Activated CD8-positive, alpha-beta memory T cell treated with anti-CD3 and anti-CD28 coated beads, Interleukin-2, amount 50 U/mL, for 24 hours (primary cell): ENCODE data around the gene ZBTB25.
"Not testable (repeated sequence)": the region's sequence is repeated elsewhere in the genome, so short reads cannot be mapped to it uniquely, and the experiment has no call there.

Source experiments
- DNase-seq: peaks from one replicate; pipeline ENCODE4 v3.0.0-alpha.2; 2020; ENCODE audit errors: extremely low read depth

ZBTB25 gene

GRCh38 chr14:64503434-64504309, at the start of gene ZBTB25:
ZBTB25 (minus strand) TSS chr14:64503838; CDS start chr14:64490533, 13,305 bp downstream.
- peak; percentile 86 for DNase-seq

- no peak for DNase-seq
Observed at GRCh38 chr14:64550621-64551333, 47.1 kb upstream of the ZBTB25 start.

- DNase-seq, result no peak
Observed at GRCh38 chr14:64549791-64550620, 46.4 kb upstream of the ZBTB25 start, which contains the start of gene PPP1R36. PPP1R36 (plus strand) TSS chr14:64549961; CDS start chr14:64549998, 37 bp downstream.

- no peak for DNase-seq
Observed at GRCh38 chr14:64549016-64549415, 45.4 kb upstream of the ZBTB25 start.

- no peak for DNase-seq
Observed at GRCh38 chr14:64544607-64545312, 41.1 kb upstream of the ZBTB25 start.

- no peak for DNase-seq
Observed at GRCh38 chr14:64542836-64543201, 39.2 kb upstream of the ZBTB25 start.

GRCh38 chr14:64541972-64542835, 38.6 kb upstream of the ZBTB25 start:
- no peak for DNase-seq

GRCh38 chr14:64541261-64541971, 37.8 kb upstream of the ZBTB25 start:
- no peak for DNase-seq

- peak; percentile 90 for DNase-seq
Observed at GRCh38 chr14:64540208-64541202, 36.9 kb upstream of the ZBTB25 start, which contains the start of gene HSPA2. HSPA2 (plus strand) TSS chr14:64540741; CDS start chr14:64540850, 109 bp downstream.

GRCh38 chr14:64536488-64537245, 33.0 kb upstream of the ZBTB25 start:
- no peak for DNase-seq

GRCh38 chr14:64531567-64531966, 27.9 kb upstream of the ZBTB25 start:
- no peak for DNase-seq

GRCh38 chr14:64525354-64525753, 21.7 kb upstream of the ZBTB25 start:
- no peak for DNase-seq

GRCh38 chr14:64522591-64523355, 19.1 kb upstream of the ZBTB25 start:
- DNase-seq, result no peak

- no peak for DNase-seq
Observed at GRCh38 chr14:64520699-64521098, 17.1 kb upstream of the ZBTB25 start.

GRCh38 chr14:64518229-64518628, 14.6 kb upstream of the ZBTB25 start:
- DNase-seq, result no peak

- DNase-seq, result not testable (repeated sequence)
Observed at GRCh38 chr14:64517667-64518066, 14.0 kb upstream of the ZBTB25 start.

- DNase-seq, result no peak
Observed at GRCh38 chr14:64516969-64517368, 13.3 kb upstream of the ZBTB25 start.
